ENCODE data around the gene PANK1. TPM values are rescaled to one million over a fixed set of nuclear protein-coding genes. Genes with fewer than 3 reads are reported as not detected.

PANK1 gene
- total and polyA plus RNA-seq, 3 donors from 2014 or later = 6.3 to 15.3 (median 9.2) TPM

DNA sequence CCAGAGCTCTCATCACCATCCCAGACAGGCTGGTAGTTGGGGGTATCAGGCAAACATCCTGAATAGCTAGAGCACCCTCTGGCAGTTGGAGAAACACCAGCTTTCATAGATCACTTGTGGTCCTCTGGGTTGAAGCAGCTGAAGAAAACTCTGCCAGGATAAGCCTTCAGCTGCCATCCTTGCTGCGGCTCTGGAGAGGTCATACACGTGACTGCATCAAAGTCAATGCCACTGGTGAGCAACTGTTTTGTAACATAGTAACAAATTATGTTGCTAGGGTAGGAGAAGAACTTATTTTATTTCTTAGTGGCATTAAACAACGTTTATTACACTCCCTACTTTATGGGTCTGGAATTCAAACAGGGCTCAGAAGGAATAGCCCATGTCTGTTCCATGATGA is 19.2 kb upstream of the PANK1 start:
- Histone ChIP-seq H3K4me3 (no peak overlapping the region), H3K27me3 (no peaks in the 10 kb centered on the region), H3K4me1 (peaks cover 12% of the 10 kb centered on the region), H3K9me3 (no peaks in the 10 kb centered on the region), H3K36me3 (ENCODE audit: low read depth, missing control alignments) (no peaks in the 10 kb centered on the region), H3K27ac (no peak overlapping the region)
- TF ChIP-seq, protein P1, sequence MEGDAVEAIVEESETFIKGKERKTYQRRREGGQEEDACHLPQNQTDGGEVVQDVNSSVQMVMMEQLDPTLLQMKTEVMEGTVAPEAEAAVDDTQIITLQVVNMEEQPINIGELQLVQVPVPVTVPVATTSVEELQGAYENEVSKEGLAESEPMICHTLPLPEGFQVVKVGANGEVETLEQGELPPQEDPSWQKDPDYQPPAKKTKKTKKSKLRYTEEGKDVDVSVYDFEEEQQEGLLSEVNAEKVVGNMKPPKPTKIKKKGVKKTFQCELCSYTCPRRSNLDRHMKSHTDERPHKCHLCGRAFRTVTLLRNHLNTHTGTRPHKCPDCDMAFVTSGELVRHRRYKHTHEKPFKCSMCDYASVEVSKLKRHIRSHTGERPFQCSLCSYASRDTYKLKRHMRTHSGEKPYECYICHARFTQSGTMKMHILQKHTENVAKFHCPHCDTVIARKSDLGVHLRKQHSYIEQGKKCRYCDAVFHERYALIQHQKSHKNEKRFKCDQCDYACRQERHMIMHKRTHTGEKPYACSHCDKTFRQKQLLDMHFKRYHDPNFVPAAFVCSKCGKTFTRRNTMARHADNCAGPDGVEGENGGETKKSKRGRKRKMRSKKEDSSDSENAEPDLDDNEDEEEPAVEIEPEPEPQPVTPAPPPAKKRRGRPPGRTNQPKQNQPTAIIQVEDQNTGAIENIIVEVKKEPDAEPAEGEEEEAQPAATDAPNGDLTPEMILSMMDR (IDR thresholded peaks at IDR 0.05) = no peak
- TF ChIP-seq POLR2A (IDR thresholded peaks at IDR 0.05) = no peak
- DNase-seq = peak; percentile 69
- intact Hi-C loops (cut with DNase I; ENCODE audit: low total_unique reads) = no loop called here
- 52 to 63% methylated on average over 3 of the region's 3 CpGs for WGBS, 2 donors

DNA sequence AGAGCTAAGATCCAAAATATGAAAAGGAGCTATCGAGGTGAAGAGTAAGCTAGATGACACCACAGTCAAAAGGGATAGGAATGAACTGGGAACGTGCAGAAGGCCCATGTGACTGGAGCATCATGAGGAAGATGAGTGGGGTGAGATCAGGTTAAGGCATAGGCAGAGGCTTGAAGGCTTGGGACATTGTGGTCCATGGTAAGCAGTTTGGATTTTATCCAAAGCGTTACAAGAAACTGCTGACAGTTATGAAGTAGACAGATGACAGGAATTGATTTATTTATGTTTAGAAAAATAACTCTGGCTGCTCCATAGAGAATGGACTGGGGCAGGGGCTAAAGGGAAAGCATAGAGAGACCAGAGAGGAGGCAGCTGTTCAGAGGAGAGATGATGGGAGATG is 18.1 kb upstream of the PANK1 start:
- no peak for DNase-seq
- H3K36me3 ChIP-seq (ENCODE audit: low read depth, missing control alignments) = no peaks in the 10 kb centered on the region

DNA sequence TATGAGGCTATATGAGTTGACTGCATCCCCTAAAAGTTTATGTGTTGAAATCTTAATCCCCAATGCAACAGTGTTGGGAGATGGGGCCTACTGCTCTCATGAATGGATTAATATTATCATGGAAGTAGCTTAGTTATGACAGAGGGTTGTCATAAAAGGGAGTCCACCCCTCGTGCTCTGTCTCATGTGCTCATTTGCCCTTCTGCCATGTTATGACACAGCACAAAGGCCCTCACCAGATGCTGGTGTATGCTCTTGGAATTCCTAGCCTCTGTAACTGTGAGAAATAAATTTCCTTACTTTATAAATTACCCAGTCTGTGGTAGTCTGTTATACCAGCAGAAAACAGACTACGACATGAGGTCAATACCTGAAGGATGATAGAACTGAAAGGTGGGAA is 17.6 kb upstream of the PANK1 start:
- 87 to 97% methylated on average over 2 of the region's 2 CpGs for WGBS, 2 donors
- no peaks in the 10 kb centered on the region for H3K36me3 ChIP-seq (ENCODE audit: low read depth, missing control alignments)
- TF ChIP-seq POLR2A (IDR thresholded peaks at IDR 0.05) = no peak
- TF ChIP-seq, protein P1 (IDR thresholded peaks at IDR 0.05) = no peak
- H3K4me3 ChIP-seq = no peak overlapping the region
- intact Hi-C loops (cut with DNase I; ENCODE audit: low total_unique reads) = no loop called here
- peaks cover 16% of the 10 kb centered on the region for H3K4me1 ChIP-seq
- no peak for DNase-seq
- no peaks in the 10 kb centered on the region for H3K27me3 ChIP-seq
- H3K9me3 ChIP-seq = no peaks in the 10 kb centered on the region
- no peak overlapping the region for H3K27ac ChIP-seq

More for the DNA sequence above, 18.1 kb upstream of the PANK1 start:
- no peak for TF ChIP-seq POLR2A (IDR thresholded peaks at IDR 0.05)
- TF ChIP-seq, protein P1 (IDR thresholded peaks at IDR 0.05) = no peak
- intact Hi-C loops (cut with DNase I; ENCODE audit: low total_unique reads) = no loop called here
- Histone ChIP-seq H3K4me3 (no peak overlapping the region), H3K9me3 (no peaks in the 10 kb centered on the region), H3K4me1 (peaks cover 16% of the 10 kb centered on the region), H3K27ac (no peak overlapping the region), H3K27me3 (no peaks in the 10 kb centered on the region)
- WGBS, 2 donors = 80 to 83% methylated on average over 3 of the region's 3 CpGs

DNA sequence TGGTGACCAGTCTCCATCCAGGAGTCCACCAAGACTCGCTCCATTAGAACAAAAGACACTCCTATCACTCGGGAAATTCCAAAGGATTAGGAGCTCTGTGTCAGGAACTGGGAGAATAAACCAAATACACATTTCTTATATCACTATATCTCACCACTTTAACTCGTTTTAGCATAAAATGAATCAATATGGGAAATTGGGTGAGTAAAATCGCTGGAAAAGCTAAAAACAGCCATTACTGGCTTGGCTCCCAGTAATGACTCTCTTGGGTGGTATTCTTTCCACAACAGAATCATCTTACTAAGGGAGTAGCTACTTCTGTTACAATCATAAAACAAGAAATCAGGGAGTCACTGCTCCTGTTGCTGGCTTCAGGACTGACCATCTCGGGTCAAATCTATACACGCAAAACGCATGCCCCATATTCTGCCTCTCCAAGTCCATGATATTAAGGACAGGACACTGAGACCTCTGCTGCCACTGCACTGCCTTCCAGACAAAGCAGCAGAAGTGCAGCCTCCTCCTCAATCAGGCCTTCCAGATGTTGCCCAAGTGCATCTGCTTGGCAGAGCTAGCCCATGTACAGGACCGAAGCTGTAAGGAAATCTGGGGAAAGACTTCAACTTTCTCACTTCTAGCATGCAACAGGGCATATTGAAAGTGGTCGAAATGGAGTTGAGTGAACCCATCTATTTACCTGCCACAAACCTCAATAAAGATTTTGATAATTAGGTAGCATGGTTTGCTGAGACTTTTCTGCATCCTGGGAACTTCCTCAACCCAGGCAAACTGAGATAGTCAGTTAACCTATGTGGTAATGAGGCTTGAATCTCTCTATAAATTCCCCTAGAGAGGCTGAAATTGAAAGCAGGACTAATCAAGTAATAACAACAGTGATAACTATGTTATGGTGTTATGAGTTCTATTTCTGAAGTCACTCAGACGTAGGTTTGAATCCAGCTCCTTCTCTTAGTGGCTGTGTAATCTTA is 14.4 kb upstream of the PANK1 start:
- intact Hi-C loops (cut with DNase I; ENCODE audit: low total_unique reads) = no loop called here
- Histone ChIP-seq H3K4me3 (no peak overlapping the region), H3K27me3 (no peaks in the 10 kb centered on the region), H3K9me3 (no peaks in the 10 kb centered on the region), H3K36me3 (ENCODE audit: low read depth, missing control alignments) (no peaks in the 10 kb centered on the region), H3K4me1 (peaks cover 8% of the 10 kb centered on the region), H3K27ac (no peak overlapping the region)
- TF ChIP-seq, protein P1 (IDR thresholded peaks at IDR 0.05) = no peak
- TF ChIP-seq POLR2A (IDR thresholded peaks at IDR 0.05) = no peak
- 71 to 74% methylated on average over 10 of the region's 10 CpGs for WGBS, 2 donors
- DNase-seq = no peak

All from testis (tissue), 3 donors.